Upper lobe of left lung (tissue), 6 donors: ENCODE data around the gene ARHGEF37. TPM values are rescaled to one million over a fixed set of nuclear protein-coding genes. Genes with fewer than 3 reads are reported as not detected.

Source experiments
- ATAC-seq, 2 donors: fragments of 200-7000 bp; cut with Tn5 transposase; one replicate each; pipeline ENCODE4 v1.9.1; 2022; ENCODE audit warnings: mild to moderate bottlenecking in 2 of 2, moderate library complexity in 2 of 2; ENCODE audit not compliant: low FRiP score in 2 of 2
- DNase-seq, 2 donors: peaks; one replicate each; pipeline ENCODE4 v3.0.0-alpha.2; 2019 to 2020
- H3K27ac ChIP-seq, 4 donors: fragments of 200-600 bp; sonication (generic); one replicate each; pipeline ENCODE4 v1.5.1; 2016 to 2019
- H3K27me3 ChIP-seq, 4 donors: fragments of 200-600 bp; sonication (generic); one replicate each; pipeline ENCODE4 v1.5.1; 2017 to 2019
- H3K36me3 ChIP-seq, 4 donors: fragments of 200-600 bp; sonication (generic); one replicate each; pipeline ENCODE4 v1.5.1; 2016 to 2019
- H3K4me1 ChIP-seq, 4 donors: fragments of 200-600 bp; sonication (generic); one replicate each; pipeline ENCODE4 v1.5.1; 2018 to 2019
- H3K4me3 ChIP-seq, 4 donors: fragments of 200-600 bp; sonication (generic); one replicate each; pipeline ENCODE4 v1.5.1; 2017 to 2019; ENCODE audit warnings: mild to moderate bottlenecking in 2 of 4, moderate library complexity in 1 of 4
- H3K9me3 ChIP-seq, 4 donors: fragments of 200-600 bp; sonication (generic); one replicate each; pipeline ENCODE4 v1.5.1; 2018 to 2019
- CTCF ChIP-seq, 6 experiments: fragments of 450-650 bp in 4 of 6; fragments of 200-600 bp in 2 of 6; sonication (generic) in 2 of 6; IDR thresholded peaks; one replicate each; pipeline ENCODE4 v1.5.1; 2016 to 2019; ENCODE audit warnings: antibody characterized with exemption in 6 of 6
- EP300 ChIP-seq, 4 donors: sonication (generic); formaldehyde crosslinking; IDR thresholded peaks; one replicate each; pipeline ENCODE4 v1.5.1; 2017; ENCODE audit warnings: antibody characterized with exemption in 4 of 4, control low read depth in 2 of 4
- POLR2A ChIP-seq, 4 donors: fragments of 450-650 bp; IDR thresholded peaks; one replicate each; pipeline ENCODE4 v1.5.1; 2016 to 2017; ENCODE audit warnings: antibody characterized with exemption in 4 of 4, mild to moderate bottlenecking in 2 of 4
- POLR2AphosphoS5 ChIP-seq, 2 donors: sonication (generic); formaldehyde crosslinking; IDR thresholded peaks; one replicate each; pipeline ENCODE4 v1.5.1; 2017; ENCODE audit warnings: antibody characterized with exemption in 2 of 2
- WGBS, 2 donors: methylation state at CpG; one replicate each; pipeline ENCODE4 v1.1.5; 2017 to 2018; 5-methylcytosine and 5-hydroxymethylcytosine counted together
- total RNA-seq, 6 donors: library from RNA; depleted of rRNA in 4 of 6; stranded (reverse); fragments of >200 nt in 4 of 6; gene quantifications; one replicate each; pipeline versions ENCODE4 v1.1.0 to v1.2.1, GENCODE V29; 2016 to 2021
- donor health status: DM: no; HTN: no; CAD: no; lungs with moderate emphysema.
- donor health status: DM: no; HTN: yes; CAD: no; lungs with severe emphysema.

The ARHGEF37 gene
- total RNA-seq, 6 donors from 2014 or later: 4.3 to 13.6 (median 10.0) TPM

- Histone ChIP-seq H3K4me1 (peaks cover 65 to 82% (median 76%) of the 10 kb centered on the region in 4 donors), H3K4me3 (no peak overlapping the region), H3K36me3 (peaks cover 0 to 68% (median 14%) of the 10 kb centered on the region in 4 donors), H3K27ac (peak overlapping the region in 2 of 4 donors; percentile 10 to 17), H3K27me3 (no peaks in the 10 kb centered on the region), H3K9me3 (no peaks in the 10 kb centered on the region)
- TF ChIP-seq EP300 (IDR thresholded peaks at IDR 0.05): no peak
- no peak for TF ChIP-seq POLR2AphosphoS5 (IDR thresholded peaks at IDR 0.05)
- TF ChIP-seq POLR2A (IDR thresholded peaks at IDR 0.05): no peak
- no peak for TF ChIP-seq CTCF (IDR thresholded peaks at IDR 0.05)
- WGBS, 2 donors: 81 to 84% methylated on average over 4 to 6 of the region's 6 CpGs
- DNase-seq (no peak), ATAC-seq (no peak)
Measured at GRCh38 chr5:149545327-149545726, 36.0 kb upstream of the ARHGEF37 start.

GRCh38 chr5:149546974-149547373 is 34.3 kb upstream of the ARHGEF37 start:
- peak overlapping the region in 1 of 4 donors; percentile 38 for H3K27ac ChIP-seq

GRCh38 chr5:149549461-149550267 is 31.6 kb upstream of the ARHGEF37 start:
- Histone ChIP-seq H3K4me1 (peaks cover 39 to 53% (median 51%) of the 10 kb centered on the region in 4 donors), H3K9me3 (no peaks in the 10 kb centered on the region), H3K27ac (peak overlapping the region; percentile 98 to 100 (median 98)), H3K4me3 (peak overlapping the region; percentile 67 to 89 (median 74)), H3K36me3 (peaks cover 0 to 49% (median 14%) of the 10 kb centered on the region in 4 donors), H3K27me3 (no peaks in the 10 kb centered on the region)
- WGBS, 2 donors: 0 to 1% methylated on average over 25 of the region's 25 CpGs
- ATAC-seq: no peak
- peak in 1 of 4 donors; percentile 9 for TF ChIP-seq POLR2A (IDR thresholded peaks at IDR 0.05)
- peak in 1 of 2 donors; percentile 5 for TF ChIP-seq POLR2AphosphoS5 (IDR thresholded peaks at IDR 0.05)
- TF ChIP-seq CTCF (IDR thresholded peaks at IDR 0.05): no peak
- peak in 1 of 2 donors; percentile 42 for DNase-seq

More at GRCh38 chr5:149546974-149547373, 34.3 kb upstream of the ARHGEF37 start:
- Histone ChIP-seq H3K27me3 (no peaks in the 10 kb centered on the region), H3K9me3 (no peaks in the 10 kb centered on the region), H3K4me1 (peaks cover 58 to 75% (median 64%) of the 10 kb centered on the region in 4 donors), H3K36me3 (peaks cover 0 to 60% (median 14%) of the 10 kb centered on the region in 4 donors), H3K4me3 (no peak overlapping the region)
- TF ChIP-seq POLR2AphosphoS5 (IDR thresholded peaks at IDR 0.05) (peak in 1 of 2 donors; percentile 34), EP300 (IDR thresholded peaks at IDR 0.05) (no peak)
- no peak for DNase-seq
- no peak for ATAC-seq

GRCh38 chr5:149550268-149550583 is 31.1 kb upstream of the ARHGEF37 start:
- DNase-seq: peak in 1 of 2 donors; percentile 37

More at GRCh38 chr5:149550268-149550583, 31.1 kb upstream of the ARHGEF37 start:
- Histone ChIP-seq H3K36me3 (peaks cover 0 to 44% (median 11%) of the 10 kb centered on the region in 4 donors), H3K4me1 (peaks cover 34 to 47% (median 46%) of the 10 kb centered on the region in 4 donors), H3K27me3 (no peaks in the 10 kb centered on the region), H3K9me3 (no peaks in the 10 kb centered on the region), H3K27ac (peak overlapping the region; percentile 98 to 100 (median 98)), H3K4me3 (peak overlapping the region; percentile 67 to 89 (median 74))
- WGBS, 2 donors: 0 to 1% methylated on average over 12 of the region's 12 CpGs
- TF ChIP-seq POLR2AphosphoS5 (IDR thresholded peaks at IDR 0.05) (no peak), CTCF (IDR thresholded peaks at IDR 0.05) (no peak), POLR2A (IDR thresholded peaks at IDR 0.05) (peak in 1 of 4 donors; percentile 28), EP300 (IDR thresholded peaks at IDR 0.05) (no peak)
- ATAC-seq: peak in 1 of 2 donors; percentile 63
